GM21737 (cell line): ENCODE results near the gene HTT.

Source experiments
- ATAC-seq: cut with Tn5 transposase; IDR thresholded peaks from one replicate; pipeline ENCODE4 v1.9.1; 2021; ENCODE audit warnings: mild to moderate bottlenecking, moderate library complexity; ENCODE audit not compliant: unreplicated experiment

Gene HTT

DNA sequence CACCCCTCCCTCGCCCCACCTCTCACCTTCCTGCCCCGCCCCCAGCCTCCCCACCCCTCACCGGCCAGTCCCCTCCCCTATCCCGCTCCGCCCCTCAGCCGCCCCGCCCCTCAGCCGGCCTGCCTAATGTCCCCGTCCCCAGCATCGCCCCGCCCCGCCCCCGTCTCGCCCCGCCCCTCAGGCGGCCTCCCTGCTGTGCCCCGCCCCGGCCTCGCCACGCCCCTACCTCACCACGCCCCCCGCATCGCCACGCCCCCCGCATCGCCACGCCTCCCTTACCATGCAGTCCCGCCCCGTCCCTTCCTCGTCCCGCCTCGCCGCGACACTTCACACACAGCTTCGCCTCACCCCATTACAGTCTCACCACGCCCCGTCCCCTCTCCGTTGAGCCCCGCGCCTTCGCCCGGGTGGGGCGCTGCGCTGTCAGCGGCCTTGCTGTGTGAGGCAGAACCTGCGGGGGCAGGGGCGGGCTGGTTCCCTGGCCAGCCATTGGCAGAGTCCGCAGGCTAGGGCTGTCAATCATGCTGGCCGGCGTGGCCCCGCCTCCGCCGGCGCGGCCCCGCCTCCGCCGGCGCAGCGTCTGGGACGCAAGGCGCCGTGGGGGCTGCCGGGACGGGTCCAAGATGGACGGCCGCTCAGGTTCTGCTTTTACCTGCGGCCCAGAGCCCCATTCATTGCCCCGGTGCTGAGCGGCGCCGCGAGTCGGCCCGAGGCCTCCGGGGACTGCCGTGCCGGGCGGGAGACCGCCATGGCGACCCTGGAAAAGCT is at the start of gene HTT, which contains the start of gene HTT-AS:
HTT (plus strand) TSS at position 604 of the 768 bp plus-strand sequence; CDS start at position 749, 145 bp downstream.
HTT-AS (minus strand) TSS at position 461 of the 768 bp plus-strand sequence.
- ATAC-seq = peak; percentile 75

DNA sequence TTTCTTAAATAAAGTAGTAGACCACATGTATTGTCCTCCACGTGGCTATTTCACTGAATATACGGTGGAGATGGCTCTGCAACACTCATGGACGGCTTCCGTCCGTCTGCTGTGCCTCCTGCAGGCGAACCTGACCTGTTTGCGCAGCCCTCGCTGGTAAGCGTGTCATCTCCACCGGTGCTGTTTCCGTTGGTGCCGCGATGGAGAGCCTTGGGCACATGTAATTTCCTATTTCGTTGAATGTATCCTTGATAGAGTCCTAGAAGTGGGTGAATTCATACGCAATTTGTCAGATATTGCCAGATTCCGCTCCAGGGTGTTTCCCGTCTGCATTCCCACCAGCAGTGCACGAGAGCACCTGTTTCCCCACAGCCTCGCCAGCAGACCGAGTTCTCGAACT is 48.6 kb upstream of the HTT start:
- no peak for ATAC-seq

DNA sequence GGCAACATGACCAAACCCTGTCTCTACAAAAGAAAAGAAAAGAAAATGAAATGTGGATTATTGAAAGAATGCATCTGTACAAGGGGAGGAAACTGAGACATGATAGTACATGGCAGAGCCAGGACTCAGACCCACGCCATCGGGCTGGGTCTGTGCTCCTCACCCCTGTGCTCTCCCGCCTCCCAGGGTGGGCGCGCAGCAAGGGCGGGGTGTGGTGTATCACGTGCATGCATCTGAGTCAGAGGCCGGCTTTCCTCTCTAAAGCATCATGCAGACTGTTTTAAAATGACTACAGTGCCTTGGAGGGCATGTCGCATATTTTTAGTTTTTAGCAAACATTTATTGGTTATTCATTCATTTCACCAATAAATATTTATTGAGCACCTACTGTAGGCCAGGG is 47.9 kb upstream of the HTT start:
- no peak for ATAC-seq

DNA sequence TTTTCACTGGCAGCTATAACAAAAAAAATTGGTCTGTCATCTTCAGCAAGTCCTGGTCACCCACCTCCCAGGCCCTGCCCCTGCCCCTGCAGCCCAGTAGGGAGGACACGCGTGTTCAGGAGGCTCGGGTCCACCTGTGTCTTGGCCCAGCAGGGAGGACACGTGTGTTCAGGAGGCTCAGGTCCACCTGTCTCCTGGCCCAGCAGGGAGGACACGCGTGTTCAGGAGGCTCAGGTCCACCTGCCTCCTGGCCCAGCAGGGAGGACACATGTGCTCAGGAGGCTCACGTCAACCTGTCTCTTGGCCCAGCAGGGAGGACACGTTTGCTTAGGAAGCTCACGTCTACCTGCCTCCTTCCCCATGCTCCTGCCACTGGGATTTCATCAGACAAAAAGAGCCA is 45.0 kb upstream of the HTT start:
- no peak for ATAC-seq

DNA sequence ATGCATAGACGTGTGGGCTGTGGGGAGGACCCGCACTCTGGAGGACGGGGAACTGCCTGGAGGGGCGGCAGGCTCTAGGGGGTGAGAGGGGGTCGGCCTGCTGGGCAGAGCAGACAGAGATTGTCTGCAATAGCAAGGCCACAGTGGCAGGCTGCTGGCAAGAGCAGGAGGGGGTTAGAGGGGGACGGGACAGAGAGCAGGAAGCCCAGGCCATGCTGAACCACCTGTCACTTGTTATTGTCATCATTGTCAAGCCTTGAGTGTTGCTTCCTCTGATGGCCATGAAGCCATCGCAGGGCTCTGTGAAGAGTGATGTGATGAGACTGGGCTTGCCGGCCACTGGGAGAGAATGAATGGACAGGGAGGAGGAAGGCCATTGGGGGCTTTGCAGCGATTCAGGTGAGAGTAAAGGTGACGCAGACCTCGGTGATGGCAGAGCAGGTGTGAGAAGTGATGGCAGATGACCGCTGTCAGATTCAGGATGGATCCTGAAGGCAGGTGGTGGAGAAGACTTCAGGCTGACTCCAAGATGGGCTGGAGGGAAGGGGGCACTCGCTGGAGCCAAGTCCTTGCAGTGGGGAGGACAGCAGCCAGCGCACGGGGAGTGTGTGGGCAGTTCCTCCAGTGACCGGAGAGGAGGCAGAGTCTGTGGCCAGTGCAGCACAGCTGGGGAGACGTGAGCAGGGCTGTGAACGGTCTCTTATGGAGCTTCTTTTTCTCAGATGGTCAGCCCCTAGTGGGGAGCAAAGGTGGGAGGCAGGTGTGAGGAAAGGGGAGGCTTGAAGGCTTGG is 43.7 kb upstream of the HTT start:
- no peak for ATAC-seq

DNA sequence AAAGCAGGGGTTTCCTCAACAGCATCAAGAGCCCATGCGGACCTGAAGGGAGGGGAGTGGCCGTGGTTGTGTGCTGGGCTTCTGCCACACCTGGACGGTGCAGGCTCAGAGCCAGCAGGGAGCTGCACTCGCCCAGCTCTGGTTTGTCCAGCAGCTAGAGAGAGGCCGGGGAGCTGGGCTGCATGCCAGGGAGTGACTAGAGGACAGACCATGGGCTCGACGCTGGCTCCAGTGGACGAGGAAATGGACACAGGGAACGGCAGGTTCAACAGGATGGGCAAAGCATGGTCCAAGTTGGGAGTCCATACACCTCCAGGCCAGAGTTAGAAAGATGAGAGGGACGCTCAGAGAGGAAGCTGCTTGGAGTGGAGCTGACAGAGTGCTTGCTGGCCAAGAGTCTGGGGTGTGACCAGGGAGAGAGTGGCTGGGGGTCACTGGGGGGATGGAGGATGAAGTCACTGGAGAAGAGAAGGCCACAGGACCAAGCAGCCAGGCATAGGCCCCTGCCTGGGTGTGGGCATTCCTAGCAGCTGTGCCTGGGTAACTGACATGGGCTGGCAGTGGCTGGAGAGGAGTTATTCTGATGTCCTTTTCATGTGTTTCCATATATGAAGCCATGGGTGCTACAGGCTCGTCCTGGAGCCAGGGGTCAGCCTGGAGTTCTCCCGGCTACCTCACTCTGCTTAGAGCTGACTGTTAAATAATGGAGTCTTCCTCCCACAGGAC is 43.0 kb upstream of the HTT start:
- ATAC-seq = no peak

DNA sequence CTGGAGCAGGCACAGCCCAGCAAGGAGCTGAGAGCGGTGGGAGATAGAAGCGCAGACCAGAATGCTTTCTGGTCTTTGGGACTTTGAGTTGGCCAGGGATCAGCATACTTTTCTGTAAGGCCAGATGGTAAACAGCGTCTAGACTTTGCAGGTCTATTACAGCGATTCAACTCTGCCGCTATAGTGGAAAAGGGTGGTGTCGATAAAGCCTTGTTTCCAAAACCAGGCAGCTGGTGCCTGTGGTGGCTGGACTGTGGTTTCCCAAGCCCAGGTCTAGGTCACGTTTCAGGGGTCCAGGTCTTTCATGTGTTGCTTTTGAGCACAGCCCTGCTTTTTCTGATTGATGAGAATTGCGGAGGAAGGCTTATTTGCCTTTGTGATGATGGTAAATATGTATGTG is 40.2 kb upstream of the HTT start:
- no peak for ATAC-seq

DNA sequence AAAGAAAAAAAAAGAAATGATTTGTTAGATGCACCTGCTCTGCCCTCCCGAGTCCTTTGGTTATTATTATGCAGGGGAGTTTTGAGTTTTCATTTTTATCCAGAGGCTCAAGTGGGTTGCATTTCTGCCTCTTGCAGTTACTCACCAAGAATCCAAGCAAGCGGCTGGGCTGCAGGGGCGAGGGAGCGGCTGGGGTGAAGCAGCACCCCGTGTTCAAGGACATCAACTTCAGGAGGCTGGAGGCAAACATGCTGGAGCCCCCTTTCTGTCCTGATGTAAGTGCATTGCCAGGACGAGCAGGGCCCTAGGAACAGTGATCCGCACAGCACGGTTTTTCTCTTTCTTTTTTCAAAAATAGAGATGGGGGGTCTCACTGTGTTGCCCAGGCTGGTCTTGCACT is 39.2 kb upstream of the HTT start:
- ATAC-seq = no peak

DNA sequence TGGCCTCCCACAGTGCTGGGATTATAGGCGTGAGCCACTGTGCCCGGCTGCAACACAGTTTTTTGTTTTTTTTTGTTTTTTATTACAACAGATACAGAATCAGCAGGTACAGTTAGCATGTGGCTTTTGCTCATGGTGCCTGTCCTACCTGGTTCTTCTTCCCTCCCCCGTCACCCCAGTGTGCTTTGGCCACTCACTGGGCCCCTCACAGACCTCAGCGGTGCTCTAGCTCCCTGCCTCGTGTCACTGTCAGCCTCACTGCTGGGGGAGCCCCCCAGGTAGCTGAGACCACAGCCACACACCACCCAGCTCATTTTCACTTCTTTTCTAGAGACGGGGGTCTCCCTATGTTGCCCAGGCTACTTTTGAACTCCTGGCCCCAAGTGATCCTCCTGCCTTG is 38.8 kb upstream of the HTT start:
- ATAC-seq = no peak

DNA sequence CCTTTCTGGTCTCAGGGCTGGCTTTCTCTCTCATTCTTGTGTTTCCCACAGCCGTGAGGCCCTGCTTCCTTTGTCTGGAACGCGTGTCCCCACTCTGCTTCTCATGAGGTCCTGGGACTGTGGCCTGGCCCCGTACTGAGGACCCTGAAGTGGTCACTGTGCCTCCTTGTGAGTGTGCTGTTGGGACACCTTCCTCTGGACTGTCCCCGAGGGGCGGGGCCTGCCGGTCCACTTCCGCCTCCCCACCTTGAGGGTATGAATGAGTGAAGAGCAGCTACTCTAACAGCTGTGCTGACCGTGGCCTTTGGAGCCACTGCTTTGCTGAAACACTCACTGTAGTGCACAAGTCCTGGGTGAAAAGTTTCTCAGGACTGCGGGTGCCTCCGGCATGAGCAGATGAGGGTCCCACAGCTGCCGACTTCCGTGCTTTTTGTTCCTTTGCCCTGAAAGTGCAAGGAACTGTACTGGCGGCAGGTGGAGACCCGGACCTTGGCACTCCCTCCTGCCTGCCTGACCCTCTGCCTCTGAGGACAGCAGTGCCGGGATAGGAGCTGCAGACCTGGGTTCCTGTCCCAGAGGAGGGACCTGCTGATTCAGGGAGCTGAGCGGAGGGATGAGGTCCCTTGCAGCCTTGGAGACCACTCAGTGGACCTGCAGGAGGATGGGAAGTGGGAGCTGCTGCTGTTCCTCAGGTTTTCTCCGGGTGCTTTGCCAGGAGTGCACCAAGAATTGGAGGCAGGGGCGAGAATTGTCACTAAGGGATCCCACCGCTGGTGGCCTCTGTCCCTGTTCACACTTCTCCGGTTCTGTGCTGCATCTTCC is 38.1 kb upstream of the HTT start:
- ATAC-seq = no peak

DNA sequence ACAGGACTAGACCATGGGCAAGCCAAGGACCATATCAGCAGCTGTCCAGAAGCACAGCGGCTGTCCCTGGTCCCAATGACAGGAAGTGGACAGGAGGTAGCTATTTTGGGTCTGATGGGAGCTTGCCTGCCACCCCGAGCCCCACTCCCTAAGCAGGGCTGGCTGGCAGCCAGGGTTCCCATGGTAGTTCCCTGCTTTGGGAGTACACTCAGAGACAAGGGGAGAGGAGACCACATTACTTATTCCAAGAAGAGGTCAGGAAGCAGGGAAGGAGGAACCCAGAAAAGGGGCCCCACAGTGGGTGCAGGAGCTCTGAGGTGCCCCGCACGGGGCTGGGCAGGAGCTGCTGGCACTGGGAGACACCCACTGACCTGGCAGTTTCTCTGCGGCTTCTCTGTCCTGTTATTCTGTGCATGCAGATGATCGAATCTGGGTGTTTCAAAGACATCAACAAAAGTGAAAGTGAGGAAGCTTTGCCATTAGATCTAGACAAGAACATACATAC is 36.5 kb upstream of the HTT start:
- no peak for ATAC-seq

DNA sequence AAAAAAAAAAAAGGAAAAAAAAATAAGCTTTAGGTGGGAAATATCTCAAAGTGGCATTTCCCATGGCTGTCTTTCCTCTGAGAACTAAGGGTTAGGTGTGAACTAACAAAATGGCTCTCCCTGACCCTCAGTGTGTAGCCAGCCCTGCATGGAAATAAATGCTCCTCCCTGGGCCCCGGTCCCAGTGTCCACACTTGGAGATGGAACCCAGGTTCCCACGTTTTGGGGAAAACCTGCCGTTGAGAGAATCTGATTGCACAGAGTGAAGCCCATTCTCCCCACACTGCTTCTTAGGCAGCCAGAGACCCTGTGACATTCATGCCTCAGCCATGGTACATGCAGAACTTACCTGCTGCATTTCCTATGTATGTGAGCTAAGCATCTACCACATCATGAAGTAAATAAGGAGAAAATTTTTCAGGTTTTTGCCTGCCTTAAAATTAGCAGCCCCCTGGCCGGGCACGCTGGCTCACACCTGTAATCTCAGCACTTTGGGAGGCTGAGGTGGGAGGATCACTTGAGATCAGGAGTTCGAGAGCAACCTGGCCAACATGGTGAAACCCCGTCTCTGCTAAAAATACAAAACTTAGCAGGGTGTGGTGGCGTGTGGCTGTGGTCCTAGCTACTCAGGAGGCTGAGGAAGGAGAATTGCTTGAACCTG is 34.6 kb upstream of the HTT start:
- no peak for ATAC-seq

DNA sequence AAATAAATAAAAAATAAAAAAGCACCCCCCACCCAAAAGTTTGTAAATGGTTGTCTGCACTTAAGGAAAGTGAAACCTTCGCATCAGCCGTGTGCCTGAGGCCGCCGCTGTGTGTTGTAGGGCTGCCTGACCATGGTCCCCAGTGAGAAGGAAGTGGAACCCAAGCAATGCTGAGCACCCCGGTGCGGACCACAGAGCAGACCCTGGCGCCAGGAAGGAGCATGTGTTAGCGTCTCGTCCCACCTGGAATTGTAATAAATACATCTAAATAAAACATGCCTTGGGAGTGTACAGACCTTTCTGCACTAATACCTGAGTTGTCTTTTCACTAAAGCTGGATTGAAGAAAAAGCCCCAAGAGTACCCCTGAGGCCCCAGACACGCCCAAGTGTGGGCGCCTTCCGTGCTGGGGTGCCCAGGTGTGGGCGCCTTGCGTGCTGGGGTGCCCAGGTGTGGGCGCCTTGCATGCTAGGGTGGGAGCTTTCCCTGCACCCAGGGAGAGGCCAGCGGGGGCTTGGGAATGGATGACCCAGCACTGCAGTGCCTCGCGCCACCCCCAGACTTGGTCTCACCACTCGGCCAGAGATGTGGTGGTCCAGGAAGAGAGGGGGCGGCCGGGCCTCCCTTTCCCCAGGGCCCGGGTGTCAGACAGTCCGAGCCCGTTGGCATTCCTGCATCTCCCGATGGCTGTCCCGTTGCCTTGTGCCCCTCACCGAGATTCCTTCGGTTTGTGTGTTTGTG is 33.9 kb upstream of the HTT start:
- no peak for ATAC-seq

DNA sequence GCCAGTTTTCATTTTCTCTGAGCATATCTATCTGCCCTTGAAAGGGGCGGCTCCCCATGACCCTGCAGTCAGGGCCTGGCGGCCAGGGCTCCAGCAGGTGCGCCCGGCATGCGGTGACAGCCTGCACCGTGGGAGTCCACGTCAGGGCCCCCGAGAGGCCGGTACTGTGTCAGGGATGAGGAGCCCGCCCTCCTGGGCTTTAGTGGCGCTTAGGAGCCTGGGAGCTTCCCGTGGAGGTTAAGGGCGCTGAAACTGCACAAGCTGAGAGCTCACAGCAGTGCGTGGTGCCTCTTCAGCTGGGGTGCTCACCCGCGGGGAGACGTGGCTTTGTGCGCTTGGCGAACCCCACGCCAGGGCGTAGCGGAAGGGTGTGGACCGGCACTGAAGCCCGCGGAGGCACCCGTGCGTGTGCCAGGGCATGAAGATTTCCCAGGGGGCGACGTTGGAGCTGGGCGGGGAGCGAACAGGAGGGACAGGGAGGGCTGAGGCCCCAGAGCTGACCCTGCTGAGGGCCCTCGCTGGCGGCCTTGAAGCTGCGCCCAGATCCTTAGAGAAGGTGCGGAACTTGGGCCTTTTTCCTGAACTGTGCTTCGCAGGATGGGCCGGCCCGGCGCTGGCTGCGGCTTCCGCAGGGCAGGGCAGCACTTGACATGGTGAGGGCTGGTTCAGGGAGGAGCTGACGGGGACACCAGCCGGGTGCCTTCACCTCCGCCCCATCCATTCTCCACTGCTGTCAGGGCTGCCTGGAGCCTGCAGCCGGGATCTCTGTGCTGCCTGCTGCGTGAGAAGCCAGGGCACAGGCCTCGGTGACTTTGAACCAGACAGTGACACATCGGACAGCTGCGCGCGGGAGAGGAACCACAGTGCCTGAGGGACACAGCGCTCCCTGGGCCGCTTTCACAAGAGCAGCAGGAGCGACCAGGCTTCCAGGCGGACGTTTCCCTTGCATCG is 33.0 kb upstream of the HTT start:
- ATAC-seq = no peak

DNA sequence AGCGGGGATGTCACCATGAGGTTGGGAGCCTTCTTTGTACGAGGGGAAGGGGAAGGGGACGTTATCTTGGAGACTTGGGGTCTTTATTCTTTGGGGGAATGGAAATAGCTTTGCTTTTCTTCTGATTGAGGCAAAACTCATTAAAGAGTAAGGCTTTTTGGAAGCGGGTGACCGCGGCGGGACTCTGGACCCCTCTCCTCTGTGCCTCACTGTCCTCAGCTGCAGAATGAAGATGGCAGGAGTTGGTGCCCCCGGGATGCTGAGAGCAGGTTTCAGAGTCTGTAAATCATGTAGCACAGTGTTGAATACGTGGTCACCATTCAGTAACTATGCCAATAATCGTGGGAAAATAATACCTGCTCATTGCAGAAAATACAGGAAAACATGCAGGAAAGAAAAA is 32.3 kb upstream of the HTT start:
- ATAC-seq = no peak

DNA sequence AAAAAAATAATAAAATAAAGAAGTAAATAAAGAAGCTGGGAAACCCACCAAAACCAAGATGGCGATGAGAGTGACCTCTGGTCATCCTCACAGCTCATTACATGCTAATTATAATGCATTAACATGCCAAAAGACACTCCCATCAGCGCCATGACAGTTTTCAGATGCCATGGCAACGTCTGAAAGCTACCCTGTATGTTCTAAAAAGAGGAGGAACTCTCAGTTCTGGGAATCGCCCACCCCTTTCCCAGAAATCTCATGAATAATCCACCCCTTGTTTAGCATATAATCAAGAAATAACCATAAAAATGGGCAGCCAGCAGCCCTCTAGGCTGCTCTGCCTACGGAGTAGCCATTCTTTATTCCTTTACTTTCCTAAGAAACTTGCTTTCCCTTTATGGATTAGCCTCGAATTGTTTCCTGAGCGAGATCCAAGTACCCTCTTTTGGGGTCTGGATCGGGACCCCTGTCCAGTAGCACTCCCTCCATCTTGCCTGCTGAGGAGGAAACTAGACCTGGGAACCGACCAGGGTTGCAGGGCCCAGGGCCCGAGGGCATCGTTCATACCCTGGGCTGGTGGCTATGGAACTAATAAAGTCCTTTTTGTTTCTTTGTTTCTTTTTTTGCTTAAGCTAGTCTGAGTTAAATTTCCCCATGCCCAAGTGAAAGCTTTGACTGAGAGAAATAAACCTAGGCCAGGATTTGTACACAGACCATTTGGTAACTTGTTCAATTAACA is 31.0 kb upstream of the HTT start:
- no peak for ATAC-seq
